H1 (cell line): Measurements from ENCODE around the gene SERTAD2. TPM values are rescaled to one million over a fixed set of nuclear protein-coding genes. Genes with fewer than 3 reads are reported as not detected.
A peak's percentile ranks its signal among the peaks of the same experiment; 100 is the strongest.

ENCODE experiments used
- CTCF ChIA-PET: fragments of 300-600 bp; sonication (Branson Sonifier 250); formaldehyde crosslinking; loops from one replicate; lab custom pipeline; 2021; ENCODE audit not compliant: partially characterized antibody; lab: Charles Lee
- POLR2A ChIA-PET: fragments of 300-600 bp; sonication (Branson Sonifier 250); formaldehyde crosslinking; loops from one replicate; lab custom pipeline; 2021; ENCODE audit warnings: inconsistent platforms; ENCODE audit not compliant: partially characterized antibody; lab: Charles Lee
- DNase-seq, 2 experiments: peaks; one replicate each; pipeline versions ENCODE4 v3.0.0 to v3.0.0-alpha.2; 2010 to 2022; ENCODE audit warnings: low spot score in 2 of 2, low read depth in 1 of 2, mixed read lengths in 1 of 2
- FAIRE-seq: peaks from 2 replicates; lab custom pipeline; 2011; peaks lifted over from hg19 to GRCh38; lab: Jason Lieb, UNC
- H2AFZ ChIP-seq: 2 replicates; pipeline ENCODE4 v1.8.1; 2012; ENCODE audit warnings: low read length, inconsistent platforms
- H2AK5ac ChIP-seq: 2 replicates; pipeline ENCODE4 v1.6.1; 2013; ENCODE audit warnings: low read depth, low read length
- H2BK120ac ChIP-seq: replicated peaks from 2 replicates; pipeline ENCODE3; 2013; ENCODE audit warnings: low read depth, low read length, inconsistent platforms
- H2BK12ac ChIP-seq: 2 replicates; pipeline ENCODE4 v1.6.1; 2013; ENCODE audit warnings: low read depth, low read length
- H2BK15ac ChIP-seq: 2 replicates; pipeline ENCODE4 v1.6.1; 2013; ENCODE audit warnings: low read length
- H2BK20ac ChIP-seq: 2 replicates; pipeline ENCODE4 v1.6.1; 2013; ENCODE audit warnings: low read length
- H2BK5ac ChIP-seq: 2 replicates; pipeline ENCODE4 v1.6.1; 2013; ENCODE audit warnings: low read depth, low read length
- H3K14ac ChIP-seq: 2 replicates; pipeline ENCODE4 v1.6.1; 2013; ENCODE audit warnings: inconsistent platforms; ENCODE audit not compliant: insufficient read length
- H3K18ac ChIP-seq: 2 replicates; pipeline ENCODE4 v1.6.1; 2013; ENCODE audit warnings: low read length; ENCODE audit errors: extremely low read depth
- H3K23ac ChIP-seq: 2 replicates; pipeline ENCODE4 v1.6.1; 2013; ENCODE audit warnings: inconsistent platforms; ENCODE audit not compliant: insufficient read length
- H3K23me2 ChIP-seq: 2 replicates; pipeline ENCODE4 v1.6.1; 2013; ENCODE audit warnings: low read depth, low read length
- H3K27ac ChIP-seq: 2 replicates; pipeline ENCODE4 v1.6.1; 2011; ENCODE audit warnings: low read depth, low read length, inconsistent platforms
- H3K27me3 ChIP-seq, 4 experiments: replicated peaks in 1 of 4; 1 replicate in 1 of 4; 2 replicates in 3 of 4; pipeline versions ENCODE4 v1.6.1 to v1.8.1; 2011 to 2013; ENCODE audit warnings: low read length in 3 of 4, mild to moderate bottlenecking in 3 of 4, inconsistent platforms in 2 of 4, mixed read lengths in 2 of 4, moderate library complexity in 1 of 4; ENCODE audit not compliant: control insufficient read depth in 3 of 4, insufficient read depth in 3 of 4; ENCODE audit errors: extremely low read depth in 1 of 4
- H3K36me3 ChIP-seq, 4 experiments: 2 replicates each; pipeline versions ENCODE4 v1.6.1 to v1.8.1; 2011 to 2013; ENCODE audit warnings: mild to moderate bottlenecking in 4 of 4, low read length in 3 of 4, moderate library complexity in 2 of 4, control low read depth in 1 of 4, inconsistent platforms in 1 of 4; ENCODE audit not compliant: insufficient read depth in 4 of 4, control insufficient read depth in 2 of 4
- H3K4ac ChIP-seq: replicated peaks from 2 replicates; pipeline ENCODE3; 2013; ENCODE audit warnings: low read length, low read depth, mixed read lengths, inconsistent platforms; ENCODE audit not compliant: insufficient read length
- H3K4me1 ChIP-seq, 4 experiments: replicated peaks in 1 of 4; 1 replicate in 1 of 4; 2 replicates in 3 of 4; pipeline versions ENCODE4 v1.6.1 to v1.8.1; 2011 to 2013; ENCODE audit warnings: low read length in 3 of 4, inconsistent platforms in 2 of 4, mixed read lengths in 1 of 4; ENCODE audit not compliant: insufficient read depth in 4 of 4, control insufficient read depth in 3 of 4
- H3K4me2 ChIP-seq, 2 experiments: 2 replicates each; pipeline versions ENCODE4 v1.6.1 to v1.8.1; 2011 to 2013; ENCODE audit warnings: low read depth in 2 of 2, low read length in 2 of 2, control low read depth in 1 of 2, inconsistent platforms in 1 of 2, mild to moderate bottlenecking in 1 of 2; ENCODE audit not compliant: insufficient read depth in 1 of 2
- H3K4me3 ChIP-seq, 4 experiments: fragments of 200-600, 300-600 bp in 1 of 4; sonication (generic), shearing (Covaris generic), sonication (Bioruptor Twin) in 1 of 4; 2 replicates each; pipeline versions ENCODE4 v1.5.1 to v1.8.1; 2011 to 2016; ENCODE audit warnings: low read length in 4 of 4, low read depth in 3 of 4, control low read depth in 2 of 4, inconsistent platforms in 2 of 4, mild to moderate bottlenecking in 2 of 4, mixed read lengths in 1 of 4, moderate library complexity in 1 of 4; ENCODE audit not compliant: insufficient read depth in 2 of 4; ENCODE audit errors: extremely low read depth in 1 of 4
- H3K56ac ChIP-seq: replicated peaks from 2 replicates; pipeline ENCODE3; 2013; ENCODE audit warnings: low read depth, mild to moderate bottlenecking, mixed read lengths, low read length, inconsistent platforms; ENCODE audit not compliant: insufficient read length
- H3K79me1 ChIP-seq: 2 replicates; pipeline ENCODE4 v1.6.1; 2013; ENCODE audit warnings: low read depth, low read length, control low read depth
- H3K79me2 ChIP-seq, 2 experiments: 2 replicates each; pipeline versions ENCODE4 v1.6.1 to v1.8.1; 2012 to 2013; ENCODE audit warnings: low read length in 2 of 2, mild to moderate bottlenecking in 2 of 2, inconsistent platforms in 1 of 2; ENCODE audit not compliant: insufficient read depth in 2 of 2, control insufficient read depth in 1 of 2
- H3K9ac ChIP-seq, 4 experiments: replicated peaks in 1 of 4; 1 replicate in 1 of 4; 2 replicates in 3 of 4; pipeline versions ENCODE4 v1.6.1 to v1.8.1; 2011 to 2013; ENCODE audit warnings: low read depth in 3 of 4, low read length in 3 of 4, control low read depth in 2 of 4, mild to moderate bottlenecking in 2 of 4, moderate library complexity in 2 of 4, inconsistent platforms in 1 of 4; ENCODE audit errors: extremely low read depth in 1 of 4
- H3K9me3 ChIP-seq, 2 experiments: 2 replicates each; pipeline versions ENCODE4 v1.6.1 to v1.8.1; 2012 to 2013; ENCODE audit warnings: mild to moderate bottlenecking in 2 of 2, moderate library complexity in 2 of 2, control low read depth in 1 of 2, inconsistent platforms in 1 of 2, low read depth in 1 of 2, low read length in 1 of 2, mixed read lengths in 1 of 2; ENCODE audit not compliant: insufficient read depth in 2 of 2
- H4K20me1 ChIP-seq, 2 experiments: replicated peaks in 1 of 2; 2 replicates each; pipeline versions ENCODE3 to v1.8.1; 2011 to 2013; ENCODE audit warnings: inconsistent platforms in 2 of 2, low read length in 2 of 2, mild to moderate bottlenecking in 1 of 2; ENCODE audit not compliant: insufficient read depth in 2 of 2, control insufficient read depth in 1 of 2
- H4K5ac ChIP-seq: 2 replicates; pipeline ENCODE4 v1.6.1; 2013; ENCODE audit warnings: low read length, low read depth, mixed read lengths, inconsistent platforms; ENCODE audit not compliant: insufficient read length
- H4K8ac ChIP-seq: 2 replicates; pipeline ENCODE4 v1.8.0; 2013; ENCODE audit warnings: mild to moderate bottlenecking, moderate library complexity, low read length, inconsistent platforms; ENCODE audit not compliant: insufficient read depth; ENCODE audit errors: extremely low read depth
- H4K91ac ChIP-seq: replicated peaks from 2 replicates; pipeline ENCODE3; 2013; ENCODE audit warnings: low read length, mixed read lengths, inconsistent platforms; ENCODE audit not compliant: insufficient read length
- CHD1 ChIP-seq: IDR thresholded peaks from 2 replicates; pipeline ENCODE4 v1.6.1; 2012; ENCODE audit warnings: low read depth, low read length, improper control_type of control experiment
- EZH2 ChIP-seq: fragments of 200-600 bp; sonication (generic); IDR thresholded peaks from 2 replicates; pipeline ENCODE4 v1.7.1; 2012; ENCODE audit warnings: low read depth, mild to moderate bottlenecking, moderate library complexity, low read length, inconsistent platforms; ENCODE audit not compliant: severe bottlenecking
- GABPA ChIP-seq: IDR thresholded peaks from 2 replicates; pipeline ENCODE4 v1.6.1; 2011; ENCODE audit warnings: mild to moderate bottlenecking, low read length, moderate library complexity, borderline replicate concordance; ENCODE audit not compliant: insufficient read depth
- KDM4A ChIP-seq: IDR thresholded peaks from one replicate; pipeline ENCODE4 v1.7.1; 2012; ENCODE audit warnings: low read depth, mild to moderate bottlenecking, moderate library complexity, low read length, inconsistent platforms; ENCODE audit not compliant: severe bottlenecking
- SP1 ChIP-seq: IDR thresholded peaks from 2 replicates; pipeline ENCODE4 v1.6.1; 2011; ENCODE audit warnings: low read depth, low read length
- ZNF274 ChIP-seq: IDR thresholded peaks from 2 replicates; pipeline ENCODE4 v1.7.0; 2012; ENCODE audit warnings: low read length, borderline replicate concordance; ENCODE audit errors: extremely low read depth
- WGBS, 2 experiments: shearing (Covaris generic) in 1 of 2; methylation state at CpG; one replicate each; pipeline versions ENCODE4 v1.1.6 to v1.1.7; 2013 to 2015; ENCODE audit warnings: low lambda C conversion rate in 2 of 2, mixed read lengths in 2 of 2, inconsistent platforms in 1 of 2, low coverage in 1 of 2, missing lambda C conversion rate in 1 of 2; ENCODE audit not compliant: insufficient replicate concordance in 2 of 2, insufficient coverage in 1 of 2, insufficient read length in 1 of 2; ENCODE audit errors: extremely low coverage in 1 of 2, missing lambda C conversion rate in 1 of 2; 5-methylcytosine and 5-hydroxymethylcytosine counted together
- polyA plus RNA-seq, 7 experiments: library from polyadenylated mRNA; depleted of rRNA in 3 of 7; stranded (reverse) in 5 of 7; unstranded in 2 of 7; fragments of >200 nt in 5 of 7; fragments of 200-250 nt in 2 of 7; gene quantifications; 1 replicate in 5 of 7; 2 replicates in 1 of 7; 4 replicates in 1 of 7; pipeline versions ENCODE4 v1.2.1 to v1.2.3, GENCODE V29; 2011 to 2013; ENCODE audit warnings: missing spikeins in 2 of 7, mixed read lengths in 2 of 7
- total RNA-seq: library from RNA; stranded (reverse); fragmentation: NEBNext Ultra II Directional; extraction: Animal tissue kit (Norgen Biotek cat#: 25700); gene quantifications from 2 replicates; pipeline ENCODE4 v1.2.1, GENCODE V29; 2021
- TF ChIP-seq, protein P1 (sequence below), 3 experiments: IDR thresholded peaks; 1 replicate in 2 of 3; 2 replicates in 1 of 3; pipeline versions ENCODE4 v1.5.1 to v1.6.1; 2011; ENCODE audit warnings: low read length in 3 of 3, mild to moderate bottlenecking in 3 of 3, inconsistent platforms in 2 of 3, low read depth in 1 of 3, moderate library complexity in 1 of 3; ENCODE audit not compliant: insufficient read depth in 1 of 3; ENCODE audit errors: control extremely low read depth in 1 of 3

SERTAD2 gene
- total and polyA plus RNA-seq, 2 of the 8 experiments (the other 6 are each of a cell fraction or from before 2014, with no cell fraction given), result 2.9 to 4.5 TPM

DNA sequence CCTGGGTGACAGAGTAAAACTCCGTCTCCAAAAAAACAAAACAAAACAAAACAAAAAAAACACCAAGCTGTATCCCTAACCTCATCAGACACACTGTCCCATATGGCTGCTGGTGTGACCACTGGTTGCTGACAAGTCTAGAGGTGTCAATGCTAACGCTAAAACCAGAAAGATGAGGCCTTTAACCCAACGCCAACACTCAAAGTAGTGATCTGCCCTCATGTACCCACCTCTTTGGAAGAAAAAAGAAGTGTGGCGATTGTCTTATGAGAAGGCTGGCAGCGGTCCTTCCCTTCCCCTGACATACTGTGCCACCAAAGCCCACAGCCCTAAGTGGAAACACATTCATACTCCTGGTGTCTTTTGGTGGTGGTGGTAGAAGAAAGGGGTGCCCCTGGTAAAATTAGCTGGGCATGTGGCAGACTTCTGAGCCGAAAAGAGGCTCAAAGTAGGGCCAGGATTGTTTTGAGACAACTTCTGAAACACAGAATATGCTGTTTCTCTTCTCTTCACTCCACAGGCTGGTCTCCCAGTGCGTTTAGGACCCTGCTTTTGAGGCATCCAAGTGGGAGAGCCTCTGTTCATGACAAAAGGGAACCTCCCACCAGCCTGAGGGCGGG is 9.8 kb downstream of the SERTAD2 start:
- Histone ChIP-seq H3K4me2 (peak overlapping the region; percentile 84 to 100), H2AK5ac (no peak overlapping the region; the same call in 1 of the 2 replicates), H3K4ac (no peak overlapping the region), H3K9ac (peak overlapping the region in 3 of 4 experiments; percentile 57 to 88 (median 74); a peak in 4 of 7 replicates), H2BK120ac (no peak overlapping the region), H2AFZ (no peak overlapping the region), H2BK15ac (no peak overlapping the region), H3K27ac (peak overlapping the region; percentile 49; the same call in 1 of the 2 replicates), H3K23ac (no peak overlapping the region), H3K14ac (no peak overlapping the region), H3K56ac (no peak overlapping the region), H2BK12ac (peak overlapping the region; percentile 99; the same call in 1 of the 2 replicates), H4K91ac (no peak overlapping the region), H2BK5ac (0 out of 2 replicates have a peak overlapping the region, but pooled peaks have one; percentile 83), H3K79me1 (peaks cover 9% of the 10 kb centered on the region), H3K18ac (0 out of 2 replicates have a peak overlapping the region, but pooled peaks have one; percentile 3), H4K8ac (no peak overlapping the region), H3K36me3 (no peaks in the 10 kb centered on the region), H3K23me2 (peaks cover 7% of the 10 kb centered on the region), H3K79me2 (peaks cover 0 to 7% of the 10 kb centered on the region in 2 experiments; a peak in 3 of 4 replicates), H4K20me1 (peaks cover 6 to 17% of the 10 kb centered on the region in 2 experiments), H3K9me3 (no peaks in the 10 kb centered on the region), H2BK20ac (no peak overlapping the region), H3K4me1 (peaks cover 6 to 22% (median 14%) of the 10 kb centered on the region in 4 experiments), H3K27me3 (peaks cover 4 to 19% (median 11%) of the 10 kb centered on the region in 4 experiments; a peak in 6 of 7 replicates), H4K5ac (no peak overlapping the region), H3K4me3 (peak overlapping the region; percentile 48 to 64 (median 58); a peak in 7 of 8 replicates)
- FAIRE-seq (no peak), DNase-seq (no peak)
- ChIA-PET CTCF (interaction anchor here (0.6 to 27.4 kb wide), 11 partner anchors 7 to 496 kb away, joined by 3 to 389 read pairs (median 3); partner anchors contain the start of gene SERTAD2), POLR2A (interaction anchor here (0.6 to 2.9 kb wide), 12 partner anchors 9 to 883 kb away, joined by 3 to 36 read pairs (median 3); partner anchors contain the start of gene SERTAD2)
- 38% methylated on average over 7 of the region's 8 CpGs; no CpG with 5 or more reads in 1 of the 2 experiments for WGBS, 2 experiments
- TF ChIP-seq KDM4A, result no peak
- TF ChIP-seq CHD1, result no peak
- TF ChIP-seq, protein P1, sequence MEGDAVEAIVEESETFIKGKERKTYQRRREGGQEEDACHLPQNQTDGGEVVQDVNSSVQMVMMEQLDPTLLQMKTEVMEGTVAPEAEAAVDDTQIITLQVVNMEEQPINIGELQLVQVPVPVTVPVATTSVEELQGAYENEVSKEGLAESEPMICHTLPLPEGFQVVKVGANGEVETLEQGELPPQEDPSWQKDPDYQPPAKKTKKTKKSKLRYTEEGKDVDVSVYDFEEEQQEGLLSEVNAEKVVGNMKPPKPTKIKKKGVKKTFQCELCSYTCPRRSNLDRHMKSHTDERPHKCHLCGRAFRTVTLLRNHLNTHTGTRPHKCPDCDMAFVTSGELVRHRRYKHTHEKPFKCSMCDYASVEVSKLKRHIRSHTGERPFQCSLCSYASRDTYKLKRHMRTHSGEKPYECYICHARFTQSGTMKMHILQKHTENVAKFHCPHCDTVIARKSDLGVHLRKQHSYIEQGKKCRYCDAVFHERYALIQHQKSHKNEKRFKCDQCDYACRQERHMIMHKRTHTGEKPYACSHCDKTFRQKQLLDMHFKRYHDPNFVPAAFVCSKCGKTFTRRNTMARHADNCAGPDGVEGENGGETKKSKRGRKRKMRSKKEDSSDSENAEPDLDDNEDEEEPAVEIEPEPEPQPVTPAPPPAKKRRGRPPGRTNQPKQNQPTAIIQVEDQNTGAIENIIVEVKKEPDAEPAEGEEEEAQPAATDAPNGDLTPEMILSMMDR (IDR thresholded peaks at IDR 0.05; ENCODE audit: control extremely low read depth in 1 of 3, insufficient read depth in 1 of 3, low read depth in 1 of 3, low read length in 3 of 3), result no peak
- TF ChIP-seq SP1, result no peak
- TF ChIP-seq EZH2, result no peak
- TF ChIP-seq ZNF274, result no peak
- no peak for TF ChIP-seq GABPA
